Brain microvascular endothelial cell (primary cell): ENCODE measurements around the gene SLC36A1.

Source experiments
- DNase-seq: peaks from one replicate; pipeline ENCODE4 v3.0.0-alpha.2; 2020
- H3K27ac ChIP-seq: fragments of 250-450 bp; sonication (Bioruptor Pico); 2 replicates; pipeline ENCODE4 v1.5.1; 2020; ENCODE audit warnings: mild to moderate bottlenecking, moderate library complexity
- H3K27me3 ChIP-seq: fragments of 250-450 bp; sonication (Bioruptor Pico); replicated peaks from 2 replicates; pipeline ENCODE4 v1.5.1; 2020; ENCODE audit warnings: mild to moderate bottlenecking
- H3K36me3 ChIP-seq: fragments of 250-450 bp; sonication (Bioruptor Pico); replicated peaks from 2 replicates; pipeline ENCODE4 v1.5.1; 2020; ENCODE audit warnings: mild to moderate bottlenecking
- H3K4me3 ChIP-seq: 2 replicates; pipeline ENCODE4 v1.5.1; 2011; ENCODE audit warnings: low read depth, mild to moderate bottlenecking, control low read depth, low read length, moderate library complexity
- in situ Hi-C: cut with HindIII; loops from 2 replicates; pipeline ENCODE4 v1.10.0; 2017; ENCODE audit warnings: low sequenced_read_pairs, low pct_ligation_motif_present
- TF ChIP-seq, protein P1 (sequence below): IDR thresholded peaks from 2 replicates; pipeline ENCODE4 v1.5.1; 2011; ENCODE audit warnings: low read depth, mild to moderate bottlenecking, moderate library complexity, low read length, control low read depth, inconsistent platforms; ENCODE audit errors: missing control alignments

Gene SLC36A1

DNA sequence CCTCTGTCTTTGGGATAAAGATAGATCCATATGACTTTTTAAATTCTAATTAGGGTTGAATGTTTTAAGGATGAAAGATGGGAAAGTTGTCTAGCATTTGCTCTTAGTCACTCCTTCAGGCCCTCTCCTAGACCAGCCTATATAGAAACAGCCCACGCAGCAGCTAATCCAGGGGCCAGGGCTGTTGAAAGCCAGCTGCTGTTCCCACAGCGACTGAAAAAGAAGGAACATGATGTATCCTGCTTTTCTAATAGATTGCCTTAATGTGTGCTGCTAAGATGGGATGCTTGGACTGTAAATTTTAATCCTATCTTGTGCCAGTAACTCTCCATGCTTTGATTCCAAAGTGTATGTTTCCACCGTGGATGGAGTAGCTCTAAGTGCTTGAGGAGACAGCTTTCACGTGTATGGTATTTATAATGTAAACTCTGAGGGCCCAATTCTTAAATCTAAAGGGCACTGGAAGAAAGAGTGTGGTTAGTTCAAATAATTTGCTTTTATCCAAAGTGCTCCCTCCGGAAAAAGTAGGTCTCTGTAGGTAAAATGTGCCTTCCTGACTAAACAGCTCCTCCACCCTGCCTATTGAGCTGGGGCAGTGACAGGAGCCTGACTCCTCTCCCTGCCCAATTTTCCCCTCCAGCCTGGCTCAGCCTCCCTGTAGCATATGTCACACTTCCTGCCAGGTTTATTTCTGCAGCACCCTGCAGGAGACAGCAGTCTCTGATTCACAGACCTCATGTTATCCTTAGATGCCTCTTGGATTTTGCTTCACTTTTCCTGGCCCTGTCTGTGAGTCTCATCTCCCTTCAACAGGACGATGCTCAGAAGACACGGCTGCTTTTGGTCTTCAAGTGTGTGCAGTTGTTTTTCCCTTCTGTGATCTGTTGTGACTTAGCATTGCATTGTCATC lies 33.2 kb downstream of the SLC36A1 start:
- in situ Hi-C loops = no loop called here
- Histone ChIP-seq H3K36me3 (peaks cover 19% of the 10 kb centered on the region), H3K27ac (no peak overlapping the region), H3K4me3 (no peak overlapping the region), H3K27me3 (no peaks in the 10 kb centered on the region)
- peak; percentile 45 for DNase-seq
- TF ChIP-seq, protein P1, sequence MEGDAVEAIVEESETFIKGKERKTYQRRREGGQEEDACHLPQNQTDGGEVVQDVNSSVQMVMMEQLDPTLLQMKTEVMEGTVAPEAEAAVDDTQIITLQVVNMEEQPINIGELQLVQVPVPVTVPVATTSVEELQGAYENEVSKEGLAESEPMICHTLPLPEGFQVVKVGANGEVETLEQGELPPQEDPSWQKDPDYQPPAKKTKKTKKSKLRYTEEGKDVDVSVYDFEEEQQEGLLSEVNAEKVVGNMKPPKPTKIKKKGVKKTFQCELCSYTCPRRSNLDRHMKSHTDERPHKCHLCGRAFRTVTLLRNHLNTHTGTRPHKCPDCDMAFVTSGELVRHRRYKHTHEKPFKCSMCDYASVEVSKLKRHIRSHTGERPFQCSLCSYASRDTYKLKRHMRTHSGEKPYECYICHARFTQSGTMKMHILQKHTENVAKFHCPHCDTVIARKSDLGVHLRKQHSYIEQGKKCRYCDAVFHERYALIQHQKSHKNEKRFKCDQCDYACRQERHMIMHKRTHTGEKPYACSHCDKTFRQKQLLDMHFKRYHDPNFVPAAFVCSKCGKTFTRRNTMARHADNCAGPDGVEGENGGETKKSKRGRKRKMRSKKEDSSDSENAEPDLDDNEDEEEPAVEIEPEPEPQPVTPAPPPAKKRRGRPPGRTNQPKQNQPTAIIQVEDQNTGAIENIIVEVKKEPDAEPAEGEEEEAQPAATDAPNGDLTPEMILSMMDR = no peak

DNA sequence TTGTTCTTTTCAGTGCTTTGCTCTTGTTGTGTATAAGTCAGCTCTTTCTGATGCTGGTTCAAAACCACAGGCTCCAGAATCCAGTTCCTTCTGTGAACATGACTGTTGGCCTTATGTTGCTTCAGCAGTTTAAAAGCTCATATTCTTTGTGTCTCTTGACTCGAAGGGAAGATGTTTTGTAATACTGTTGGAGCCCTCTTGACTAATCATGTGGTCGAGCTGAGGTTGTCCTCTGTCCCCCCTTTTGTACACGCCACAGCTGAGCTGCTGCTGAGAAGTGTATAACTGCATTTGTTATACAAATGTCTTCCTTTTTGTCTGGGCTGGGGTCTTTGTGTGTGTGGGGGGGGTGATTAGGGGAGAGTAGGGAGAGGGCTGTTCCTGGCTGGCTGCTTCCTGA lies 35.8 kb downstream of the SLC36A1 start:
- Histone ChIP-seq H3K27me3 (no peaks in the 10 kb centered on the region), H3K4me3 (no peak overlapping the region), H3K27ac (no peak overlapping the region), H3K36me3 (peaks cover 16% of the 10 kb centered on the region)
- in situ Hi-C loops = no loop called here
- TF ChIP-seq, protein P1 = no peak
- no peak for DNase-seq

DNA sequence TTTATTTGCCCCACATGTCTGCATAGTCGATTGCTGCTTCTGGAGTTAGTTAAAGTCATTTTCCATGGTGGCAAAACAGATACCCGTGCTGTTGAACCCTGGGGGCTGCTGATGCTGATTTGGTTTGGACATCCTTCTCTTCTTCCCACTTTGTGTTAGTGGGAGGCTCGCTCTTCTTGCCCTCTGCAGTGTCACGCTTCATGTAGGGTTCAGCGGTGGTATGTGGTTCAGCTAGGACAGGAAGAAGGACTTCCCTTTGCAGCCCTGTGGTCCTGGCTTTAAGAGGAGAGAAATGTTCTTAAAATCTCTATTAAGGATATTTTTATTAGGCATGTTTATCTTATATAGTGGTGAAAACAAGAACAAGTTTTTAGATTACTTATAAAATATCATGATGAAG lies 36.2 kb downstream of the SLC36A1 start:
- Histone ChIP-seq H3K36me3 (peaks cover 17% of the 10 kb centered on the region), H3K27ac (no peak overlapping the region), H3K27me3 (no peaks in the 10 kb centered on the region), H3K4me3 (no peak overlapping the region)
- DNase-seq = no peak
- TF ChIP-seq, protein P1 = no peak
- in situ Hi-C loops = no loop called here

DNA sequence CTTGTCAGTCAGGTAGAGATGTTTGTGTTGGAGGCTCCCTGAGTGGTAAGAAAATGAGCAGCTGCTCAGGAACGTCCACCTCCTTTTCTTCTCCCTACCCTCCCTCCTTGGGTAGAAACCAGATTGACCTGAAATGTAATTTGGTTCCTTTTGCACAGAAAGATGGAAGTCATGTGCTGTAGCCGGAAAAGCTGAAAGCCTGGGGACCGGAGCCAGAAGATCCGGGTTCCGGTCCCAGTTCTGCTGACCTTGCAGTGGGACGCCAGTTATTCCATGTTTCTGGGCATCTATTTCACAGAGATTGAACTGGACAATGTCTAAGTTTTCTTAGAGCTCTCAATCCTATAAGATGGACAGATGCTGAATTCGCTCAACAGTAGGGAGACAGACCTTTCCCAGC lies 40.1 kb downstream of the SLC36A1 start:
- no peaks in the 10 kb centered on the region for H3K27me3 ChIP-seq
- no peak for DNase-seq
- no peak overlapping the region for H3K4me3 ChIP-seq
- TF ChIP-seq, protein P1 = no peak
- no peak overlapping the region for H3K27ac ChIP-seq
- in situ Hi-C loops = no loop called here
- peaks cover 18% of the 10 kb centered on the region for H3K36me3 ChIP-seq

DNA sequence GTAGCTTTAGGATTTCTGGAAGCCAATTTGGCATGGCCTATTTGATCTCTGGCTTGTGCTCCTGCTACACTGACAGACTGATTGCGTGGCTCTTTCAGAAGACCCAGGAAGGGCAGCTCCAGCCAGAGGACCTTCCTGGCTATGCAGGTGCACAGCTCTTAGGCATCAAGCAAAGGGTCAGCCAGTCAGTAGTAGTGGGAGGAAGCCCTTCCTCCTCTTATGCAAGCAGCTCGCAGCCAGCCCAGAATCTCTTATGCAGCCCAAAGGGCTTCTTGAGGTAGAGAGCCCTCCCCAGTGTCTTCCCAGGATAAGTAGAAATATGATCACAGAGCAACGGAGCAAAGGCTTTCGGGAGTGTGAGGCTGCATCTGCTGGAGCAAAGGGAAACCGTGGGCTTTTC lies 43.2 kb downstream of the SLC36A1 start:
- no peak for DNase-seq
- Histone ChIP-seq H3K27me3 (no peaks in the 10 kb centered on the region), H3K4me3 (no peak overlapping the region), H3K36me3 (peaks cover 15% of the 10 kb centered on the region), H3K27ac (no peak overlapping the region)
- TF ChIP-seq, protein P1 = no peak
- in situ Hi-C loops = no loop called here
